DMS 273 (cell line): ENCODE results near the gene RAB40B.

ENCODE experiments used
- DNase-seq: peaks from one replicate; lab custom pipeline; 2025; ENCODE audit not compliant: unreplicated experiment; lab: John Stamatoyannopoulos, UW

The RAB40B gene

GRCh38 chr17:82716203-82717010 lies 17.9 kb upstream of the RAB40B start, which contains the start of gene FN3KRP:
Gene FN3KRP (plus strand): TSS chr17:82716706. CDS start chr17:82716756, 50 bp downstream.
- DNase-seq = peak; percentile 98

GRCh38 chr17:82713071-82713723 lies 14.7 kb upstream of the RAB40B start:
- DNase-seq = no peak

GRCh38 chr17:82710499-82711232 lies 12.2 kb upstream of the RAB40B start:
- no peak for DNase-seq

- no peak for DNase-seq
Measured at GRCh38 chr17:82709676-82710498, 11.4 kb upstream of the RAB40B start.

- no peak for DNase-seq
Measured at GRCh38 chr17:82709024-82709675, 10.7 kb upstream of the RAB40B start.

GRCh38 chr17:82705756-82706155 lies 7.3 kb upstream of the RAB40B start:
- no peak for DNase-seq

GRCh38 chr17:82704886-82705285 lies 6.4 kb upstream of the RAB40B start:
- DNase-seq = no peak

- no peak for DNase-seq
Measured at GRCh38 chr17:82703935-82704865, 5.7 kb upstream of the RAB40B start.

GRCh38 chr17:82703036-82703745 lies 4.7 kb upstream of the RAB40B start:
- DNase-seq = no peak

GRCh38 chr17:82702231-82702927 lies 3.9 kb upstream of the RAB40B start:
- peak; percentile 40 for DNase-seq

GRCh38 chr17:82699551-82699950 lies 1.1 kb upstream of the RAB40B start:
- DNase-seq = no peak

- peak; percentile 70 for DNase-seq
Measured at GRCh38 chr17:82698974-82699442, 510 bp upstream of the RAB40B start.

- DNase-seq = no peak
Measured at GRCh38 chr17:82697808-82698064, 762 bp downstream of the RAB40B start.

GRCh38 chr17:82696916-82697807 lies 1.3 kb downstream of the RAB40B start:
- peak; percentile 44 for DNase-seq

- no peak for DNase-seq
Measured at GRCh38 chr17:82696259-82696658, 2.2 kb downstream of the RAB40B start.

GRCh38 chr17:82694647-82695046 lies 3.9 kb downstream of the RAB40B start:
- no peak for DNase-seq

GRCh38 chr17:82693168-82693867 lies 5.2 kb downstream of the RAB40B start:
- no peak for DNase-seq
